Astrocyte of the spinal cord (primary cell): Measurements from ENCODE around the gene RNF141.

Experiments used
- DNase-seq: peaks from one replicate; pipeline ENCODE4 v3.0.0; 2011; ENCODE audit warnings: low read depth, low spot score
- H3K4me3 ChIP-seq: 2 replicates; pipeline ENCODE4 v1.5.1; 2011; ENCODE audit warnings: low read depth, mild to moderate bottlenecking, low read length, moderate library complexity
- CTCF ChIP-seq: IDR thresholded peaks from 2 replicates; pipeline ENCODE4 v1.5.1; 2012; ENCODE audit warnings: low read depth, mild to moderate bottlenecking, low read length, inconsistent platforms
- in situ Hi-C: cut with HindIII; loops from 2 replicates; pipeline ENCODE4 v1.10.0; 2017; ENCODE audit warnings: low sequenced_read_pairs

RNF141 gene

GRCh38 chr11:10540915-10541560 lies at the start of gene RNF141:
Gene RNF141, minus strand, starts transcription at chr11:10541187. Its CDS starts 7,029 bp downstream, at chr11:10534158.
- TF ChIP-seq CTCF, result peak; percentile 85
- DNase-seq, result peak; percentile 93
- H3K4me3 ChIP-seq, result peak within 1 kb of the TSS; percentile 76
- in situ Hi-C loops, result no loop called here

GRCh38 chr11:10590218-10590915 lies 49.4 kb upstream of the RNF141 start:
- in situ Hi-C loops, result no loop called here
- no peak overlapping the region for H3K4me3 ChIP-seq
- no peak for TF ChIP-seq CTCF
- DNase-seq, result no peak

GRCh38 chr11:10588904-10589303 lies 47.9 kb upstream of the RNF141 start:
- DNase-seq, result no peak
- no peak for TF ChIP-seq CTCF
- H3K4me3 ChIP-seq, result no peak overlapping the region
- in situ Hi-C loops, result no loop called here

GRCh38 chr11:10587995-10588394 lies 47.0 kb upstream of the RNF141 start:
- no peak overlapping the region for H3K4me3 ChIP-seq
- DNase-seq, result no peak
- no peak for TF ChIP-seq CTCF
- in situ Hi-C loops, result no loop called here

- H3K4me3 ChIP-seq, result no peak overlapping the region
- in situ Hi-C loops, result no loop called here
- no peak for TF ChIP-seq CTCF
- no peak for DNase-seq
These were observed 46.4 kb upstream of the RNF141 start for GRCh38 chr11:10587388-10587787.

GRCh38 chr11:10584071-10584501 lies 43.1 kb upstream of the RNF141 start:
- in situ Hi-C loops, result no loop called here
- TF ChIP-seq CTCF, result no peak
- H3K4me3 ChIP-seq, result no peak overlapping the region
- peak; percentile 33 for DNase-seq
